OCI-LY1 (cell line): ENCODE measurements around the gene CORO1C.

Experiments
- CTCF ChIP-seq: fragments of 200-600 bp; sonication (generic), shearing (Covaris generic); IDR thresholded peaks from 2 replicates; pipeline ENCODE4 v1.5.1; 2017; ENCODE audit warnings: mild to moderate bottlenecking, antibody characterized with exemption, low read length, moderate library complexity, mixed read lengths
- EZH2 ChIP-seq: fragments of 200-600 bp; sonication (generic), shearing (Covaris generic); IDR thresholded peaks from 2 replicates; pipeline ENCODE4 v1.8.0; 2017; ENCODE audit warnings: borderline replicate concordance, mixed run types, mild to moderate bottlenecking, antibody characterized with exemption, low read length, moderate library complexity, mixed read lengths

GRCh38 chr12:108675792-108676191, 55.5 kb downstream of the CORO1C start:
- no peak for TF ChIP-seq CTCF
- no peak for TF ChIP-seq EZH2
